ENCODE results near the gene SLC1A5.

SLC1A5 gene

GRCh38 chr19:46726971-46727501, 61.4 kb downstream of the SLC1A5 start:
- in situ Hi-C loops (cut with MboI; ENCODE audit: low sequenced_read_pairs), result no loop called here

DNA sequence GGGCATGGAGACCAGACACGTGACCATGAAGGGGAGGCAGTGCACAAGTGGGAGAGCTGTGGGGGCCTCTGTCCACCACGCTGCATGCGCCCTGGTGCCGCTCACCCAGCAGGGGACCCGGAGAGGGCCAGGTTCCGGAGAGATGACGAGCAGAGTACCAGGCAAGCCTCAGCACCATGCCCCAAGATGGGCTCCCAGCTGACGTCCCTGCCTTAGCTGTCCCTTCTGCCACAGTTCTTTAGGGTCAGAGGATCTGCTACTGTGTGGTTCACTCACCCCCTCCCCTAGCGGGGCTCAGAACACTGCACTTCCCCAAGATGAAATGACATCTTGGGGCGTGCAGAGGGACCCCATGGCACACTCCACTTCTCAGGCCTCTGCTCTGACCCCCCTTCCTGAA, 61.8 kb downstream of the SLC1A5 start:
- in situ Hi-C loops (cut with MboI; ENCODE audit: low sequenced_read_pairs), result no loop called here

DNA sequence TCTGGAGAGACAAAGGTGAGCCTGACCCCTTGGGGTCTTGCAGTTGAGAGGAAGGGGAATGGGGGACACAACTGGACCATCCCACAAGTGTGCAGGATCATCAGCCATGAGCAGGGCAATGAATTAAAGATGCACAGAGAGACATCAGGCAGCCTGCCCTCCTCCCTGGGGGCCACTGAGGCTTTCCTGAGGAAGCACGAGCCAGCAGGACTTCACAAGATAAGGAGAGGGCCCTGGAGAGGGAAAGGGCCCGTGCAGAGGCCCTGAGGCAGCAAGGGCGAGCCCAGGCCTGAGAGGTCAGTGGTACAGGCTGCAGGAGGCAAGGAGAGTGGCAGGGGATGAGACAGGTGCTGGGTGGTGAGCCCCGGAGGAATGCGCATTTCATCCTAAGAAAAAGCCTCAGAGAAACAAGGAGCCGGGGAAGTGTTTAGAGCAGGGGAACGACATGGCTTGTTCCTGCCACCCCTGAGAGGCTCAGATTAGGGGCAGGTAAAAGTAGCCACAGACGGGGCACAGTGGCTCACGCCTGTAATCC, 62.5 kb downstream of the SLC1A5 start:
- in situ Hi-C loops (cut with MboI; ENCODE audit: low sequenced_read_pairs), result no loop called here

DNA sequence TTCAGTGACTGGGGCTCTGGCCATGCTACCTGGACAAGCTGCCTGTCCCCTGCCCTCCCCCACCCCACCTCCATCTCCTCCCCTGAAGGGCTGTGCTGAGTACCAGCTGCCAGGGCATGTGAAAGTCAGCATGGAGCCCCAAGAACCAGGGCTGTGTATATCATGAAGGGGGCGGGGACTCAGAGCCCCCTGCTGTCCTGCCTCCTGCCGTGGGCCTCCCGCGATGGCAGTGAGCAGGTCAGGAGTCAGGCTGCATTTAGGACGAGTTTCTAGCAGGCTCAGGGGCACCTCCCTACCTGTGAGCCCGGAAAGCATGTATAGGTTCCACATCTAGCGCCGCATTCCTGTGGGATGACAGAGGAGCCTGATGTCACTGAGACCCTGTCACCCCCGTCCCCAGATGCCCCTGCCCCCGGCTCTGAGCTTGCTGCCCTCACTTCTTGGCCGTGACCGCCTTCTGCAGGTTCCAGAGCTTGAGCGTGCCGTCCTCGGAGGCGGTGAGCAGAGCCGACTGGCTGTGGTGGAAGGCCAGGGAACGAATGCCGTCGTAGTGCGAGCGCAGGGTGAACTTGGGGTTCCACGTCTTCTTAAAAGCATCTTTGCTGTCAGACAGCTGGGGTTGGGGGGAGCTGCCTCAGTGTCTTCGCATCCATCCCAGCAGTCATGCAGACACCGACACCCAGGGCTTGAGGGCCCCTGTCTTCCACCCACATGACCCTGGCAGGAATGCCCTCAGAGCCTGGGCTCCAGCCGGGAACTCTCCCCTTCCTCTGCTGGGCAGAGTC, 63.2 kb downstream of the SLC1A5 start:
- in situ Hi-C loops (cut with MboI; ENCODE audit: low sequenced_read_pairs), result no loop called here

Measured in hTERT RPE-1 (cell line).